ENCODE results near the gene PNLIPRP3.

- TF ChIP-seq, protein P1, sequence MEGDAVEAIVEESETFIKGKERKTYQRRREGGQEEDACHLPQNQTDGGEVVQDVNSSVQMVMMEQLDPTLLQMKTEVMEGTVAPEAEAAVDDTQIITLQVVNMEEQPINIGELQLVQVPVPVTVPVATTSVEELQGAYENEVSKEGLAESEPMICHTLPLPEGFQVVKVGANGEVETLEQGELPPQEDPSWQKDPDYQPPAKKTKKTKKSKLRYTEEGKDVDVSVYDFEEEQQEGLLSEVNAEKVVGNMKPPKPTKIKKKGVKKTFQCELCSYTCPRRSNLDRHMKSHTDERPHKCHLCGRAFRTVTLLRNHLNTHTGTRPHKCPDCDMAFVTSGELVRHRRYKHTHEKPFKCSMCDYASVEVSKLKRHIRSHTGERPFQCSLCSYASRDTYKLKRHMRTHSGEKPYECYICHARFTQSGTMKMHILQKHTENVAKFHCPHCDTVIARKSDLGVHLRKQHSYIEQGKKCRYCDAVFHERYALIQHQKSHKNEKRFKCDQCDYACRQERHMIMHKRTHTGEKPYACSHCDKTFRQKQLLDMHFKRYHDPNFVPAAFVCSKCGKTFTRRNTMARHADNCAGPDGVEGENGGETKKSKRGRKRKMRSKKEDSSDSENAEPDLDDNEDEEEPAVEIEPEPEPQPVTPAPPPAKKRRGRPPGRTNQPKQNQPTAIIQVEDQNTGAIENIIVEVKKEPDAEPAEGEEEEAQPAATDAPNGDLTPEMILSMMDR (IDR thresholded peaks at IDR 0.05): no peak
- no peak for TF ChIP-seq POLR2A (IDR thresholded peaks at IDR 0.05)
Observed at GRCh38 chr10:116451711-116452337, 24.2 kb downstream of the PNLIPRP3 start.
